Measurements from ENCODE around the gene EGFR.

The EGFR gene

DNA sequence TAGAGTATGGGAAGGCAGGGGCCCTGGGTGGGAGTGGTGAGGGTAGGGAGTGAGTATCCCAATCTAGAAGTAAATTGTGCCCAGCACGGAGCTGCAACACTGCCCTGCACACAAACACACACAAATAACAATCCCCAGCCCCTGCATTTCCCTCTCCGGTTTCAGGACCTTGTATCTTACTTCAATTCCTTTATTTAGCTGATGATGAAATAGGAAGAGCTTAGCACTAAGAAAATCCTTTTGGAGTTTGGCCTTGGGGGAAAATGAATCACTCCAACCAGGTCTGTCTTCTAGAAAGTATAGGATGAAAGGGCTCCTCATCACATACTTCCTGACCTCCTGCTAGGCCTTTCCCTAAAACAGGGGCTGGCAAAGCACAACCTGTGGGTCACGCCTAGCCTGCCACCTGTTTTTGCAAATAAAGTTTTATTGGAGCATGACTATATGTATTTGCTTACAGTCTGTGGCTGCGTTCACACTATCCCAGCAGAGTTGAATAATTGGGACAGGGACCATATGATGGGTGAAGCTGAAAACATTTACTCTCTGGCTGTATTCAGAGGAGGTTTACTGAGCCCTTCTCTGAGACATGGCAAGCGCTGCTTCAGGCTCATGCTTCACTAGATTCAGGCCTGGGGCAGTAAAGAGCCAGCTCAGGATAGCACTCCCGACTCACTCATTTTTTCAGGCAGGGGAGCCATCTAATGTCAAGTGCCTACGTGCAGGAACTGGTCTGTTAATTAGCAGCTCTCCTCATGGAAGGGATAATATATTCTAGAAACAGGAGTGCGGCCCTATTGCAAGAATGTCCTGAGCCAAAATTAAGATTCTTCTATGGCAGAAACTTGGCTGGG lies 111.0 kb downstream of the EGFR start:
- DNase-seq: no peak

DNA sequence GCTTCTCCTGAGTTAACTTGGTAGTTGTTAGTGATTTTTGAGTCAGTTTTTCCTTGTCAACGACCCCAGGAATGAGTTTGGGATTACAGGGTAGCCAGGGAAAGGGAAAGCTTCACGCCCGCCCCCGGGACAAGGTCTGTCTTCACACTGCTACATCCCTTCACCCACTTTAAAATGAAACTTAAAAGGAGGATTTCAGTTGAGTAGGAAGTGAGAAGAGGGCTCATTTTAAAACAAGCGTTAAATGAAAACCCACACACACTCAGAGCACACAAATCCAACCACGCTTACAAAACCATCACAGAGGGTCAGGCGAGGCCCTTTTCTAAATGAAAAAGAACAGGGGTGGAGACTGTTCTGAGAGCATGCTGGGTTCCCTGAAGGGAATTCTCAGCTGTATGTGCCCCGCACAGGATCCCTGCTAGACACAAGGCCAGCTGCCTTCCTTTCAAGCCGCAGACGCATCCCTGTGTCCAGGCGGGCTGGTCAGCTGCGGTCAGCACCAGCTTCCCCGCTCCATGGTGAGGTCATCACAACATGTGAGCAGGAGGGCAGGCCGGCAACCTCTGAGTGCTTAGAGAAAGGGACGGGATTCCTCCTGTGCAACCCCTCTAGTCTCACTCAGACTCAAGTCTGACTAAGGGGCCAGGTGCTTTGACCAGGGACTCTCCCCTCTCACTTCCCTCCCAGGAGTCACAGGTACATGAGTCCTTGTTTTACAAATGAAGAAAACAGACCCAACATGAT lies 111.8 kb downstream of the EGFR start:
- no peak for DNase-seq

DNA sequence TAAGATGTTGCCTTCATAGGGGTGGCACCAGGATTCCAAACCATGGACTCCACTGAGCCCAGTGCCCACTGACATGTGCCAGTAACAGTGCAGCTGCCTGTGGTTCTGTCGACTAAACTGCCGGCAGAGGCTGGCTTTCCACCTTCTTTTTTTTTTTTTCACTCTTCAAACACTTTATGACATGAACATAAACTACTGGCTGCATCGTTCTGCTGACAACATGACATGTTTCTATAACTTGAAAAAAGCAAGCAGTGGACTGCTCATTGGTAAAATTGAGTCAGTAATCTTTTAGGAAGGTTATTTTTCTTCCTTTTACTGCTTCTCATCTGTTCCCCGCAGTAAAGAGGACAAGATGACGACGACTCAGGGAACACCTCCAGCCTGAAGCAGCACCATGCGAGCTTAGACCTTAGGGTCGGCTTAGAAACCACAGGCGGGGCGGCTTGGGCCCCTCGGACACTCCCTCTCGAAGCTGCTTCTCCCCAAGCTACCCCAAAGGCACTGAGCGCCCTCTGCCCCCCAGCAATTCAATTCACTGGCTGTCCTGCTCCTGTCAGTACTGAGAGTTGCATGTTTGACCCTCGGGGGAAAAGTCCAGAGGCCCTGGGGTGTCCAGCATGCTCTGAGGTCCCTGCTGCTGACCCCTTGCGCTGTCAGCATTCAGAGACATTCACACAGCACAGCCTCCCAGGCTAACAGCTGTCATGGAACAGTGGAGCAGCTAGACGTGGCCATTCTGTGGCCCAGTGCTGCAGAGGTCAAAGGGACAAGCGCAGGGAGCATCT lies 112.5 kb downstream of the EGFR start:
- no peak for DNase-seq

DNA sequence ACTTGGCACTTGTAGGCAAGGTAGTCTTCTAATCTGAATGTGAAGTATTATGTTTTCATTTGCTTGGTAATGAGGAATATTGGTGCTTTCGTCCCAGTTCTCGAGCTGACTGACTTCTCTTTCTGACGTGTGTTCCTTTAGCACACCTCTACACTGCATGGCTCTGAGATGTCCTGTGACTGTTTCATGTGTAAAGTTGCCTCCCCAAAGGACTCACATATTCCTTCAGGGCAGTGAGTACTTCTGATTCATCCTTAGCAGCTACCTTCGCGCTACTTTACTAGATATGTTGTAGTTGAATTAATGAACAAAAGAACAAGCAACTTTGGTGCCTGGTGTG lies 113.7 kb downstream of the EGFR start:
- no peak for DNase-seq

DNA sequence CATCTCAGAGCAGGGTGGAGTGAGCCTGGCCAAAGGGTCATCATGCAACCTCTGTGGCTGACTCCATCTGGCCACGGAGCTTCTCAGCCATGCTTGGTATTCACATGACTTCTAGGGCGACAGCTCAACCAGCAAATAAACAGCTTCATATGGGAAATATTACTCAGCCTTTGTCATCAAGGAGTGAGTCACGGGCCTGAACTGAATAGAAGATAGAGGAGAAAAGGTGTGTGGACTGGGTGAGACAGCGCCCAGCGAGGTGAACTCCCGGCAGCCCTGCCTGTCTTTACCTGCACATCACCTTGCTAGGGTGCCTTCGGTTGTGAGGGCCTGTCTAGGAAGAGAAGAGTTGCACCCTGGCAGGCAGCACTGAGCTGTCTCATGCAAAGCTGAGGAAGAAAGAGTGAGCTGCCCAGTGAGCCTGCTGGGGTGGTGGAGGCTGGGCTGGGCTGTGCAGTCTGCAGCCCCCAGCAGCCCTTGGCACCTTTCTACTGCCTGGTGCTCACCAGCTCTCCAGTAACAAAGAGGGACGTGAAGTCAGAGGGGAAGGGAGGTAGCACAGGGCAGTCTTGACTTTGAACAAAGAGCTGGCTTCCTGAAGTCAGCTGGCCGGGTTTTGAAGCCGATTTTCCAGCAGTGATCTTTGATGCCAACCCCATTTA lies 114.2 kb downstream of the EGFR start:
- DNase-seq: no peak

DNA sequence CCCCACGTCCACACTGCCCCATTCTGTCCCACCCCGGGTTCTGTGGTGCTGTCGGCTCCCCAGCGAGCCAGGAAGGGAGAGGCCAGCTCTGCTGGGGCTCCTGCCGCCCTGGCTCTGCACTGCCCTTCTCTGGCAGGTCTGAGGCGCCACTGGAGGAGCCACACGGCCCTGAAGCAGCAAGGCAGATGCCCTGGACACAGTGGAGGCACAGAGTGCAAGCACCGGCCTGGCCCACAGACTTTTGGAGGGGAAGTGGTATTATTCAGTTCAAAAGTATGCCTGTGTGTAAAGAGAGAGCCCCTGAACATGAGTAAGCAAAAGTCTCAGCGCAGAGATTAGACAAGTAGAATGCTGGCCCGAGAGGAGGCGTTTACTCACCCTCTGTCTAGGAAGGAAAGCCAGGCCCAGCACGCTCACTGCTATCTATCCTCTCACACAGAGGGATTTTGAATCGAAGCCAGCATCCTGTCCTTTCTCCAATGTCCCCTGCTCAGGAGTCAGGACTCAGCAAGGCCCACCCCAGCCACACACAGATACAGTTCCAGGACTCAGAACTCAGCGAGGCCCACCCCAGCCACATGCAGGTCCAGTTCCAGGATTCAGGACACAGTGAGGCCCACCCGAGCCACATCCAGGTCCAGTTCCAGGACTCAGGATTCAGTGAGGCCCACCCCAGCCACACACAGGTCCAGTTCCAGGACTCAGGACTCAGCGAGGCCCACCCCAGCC lies 115.0 kb downstream of the EGFR start:
- DNase-seq: no peak

DNA sequence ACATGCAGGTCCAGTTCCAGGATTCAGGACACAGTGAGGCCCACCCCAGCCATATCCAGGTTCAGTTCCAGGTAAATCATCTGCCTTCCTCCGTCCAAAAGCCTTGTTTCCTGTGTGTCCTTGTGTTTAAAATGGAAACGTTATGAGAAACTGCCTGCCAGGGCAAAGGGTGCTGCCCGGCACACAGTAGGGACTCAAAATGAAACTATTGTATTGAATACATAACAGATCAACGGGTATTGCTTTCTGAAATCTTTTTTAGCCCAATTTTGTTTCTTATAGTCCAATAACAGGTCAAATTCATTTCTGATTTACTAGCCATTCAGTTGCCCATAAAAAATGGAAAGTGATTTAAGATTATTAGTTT lies 115.5 kb downstream of the EGFR start:
- DNase-seq: no peak

DNA sequence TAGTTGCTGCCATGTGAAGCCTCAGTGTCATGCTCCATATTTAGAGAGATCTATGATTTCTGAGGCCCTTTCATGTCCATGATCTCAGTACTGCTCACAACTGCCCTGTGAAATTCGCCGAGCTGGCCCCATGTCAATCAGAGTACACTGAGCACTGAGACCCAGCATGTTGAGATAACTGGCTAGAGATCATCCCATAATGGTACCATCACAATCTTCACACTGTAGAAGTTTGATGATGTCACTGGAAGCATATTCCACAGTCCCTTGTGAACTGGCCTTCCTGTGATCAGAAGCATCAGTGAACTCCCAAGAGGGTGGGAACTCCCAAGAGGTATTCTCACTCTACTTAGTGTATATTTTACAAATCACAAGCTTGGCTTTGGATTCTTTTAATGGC lies 116.0 kb downstream of the EGFR start:
- no peak for DNase-seq

DNA sequence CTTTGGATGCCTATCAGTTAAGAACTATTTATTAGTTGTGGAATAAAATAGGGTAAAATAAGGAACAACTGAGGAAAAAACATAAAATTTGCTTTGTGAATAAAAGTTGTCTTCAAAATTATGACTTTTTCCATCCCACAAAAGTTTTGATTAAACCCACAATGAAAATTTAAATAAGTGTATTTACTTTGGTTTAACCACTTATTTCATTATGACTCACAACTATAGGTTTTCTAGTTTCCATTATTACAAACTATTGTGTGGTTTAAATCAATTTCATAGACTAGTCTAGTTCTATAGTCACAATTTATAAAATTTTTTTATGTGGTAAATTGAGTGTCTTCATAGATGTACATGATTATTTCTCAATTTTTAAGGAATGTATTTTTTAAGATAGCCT lies 116.6 kb downstream of the EGFR start:
- no peak for DNase-seq

DNA sequence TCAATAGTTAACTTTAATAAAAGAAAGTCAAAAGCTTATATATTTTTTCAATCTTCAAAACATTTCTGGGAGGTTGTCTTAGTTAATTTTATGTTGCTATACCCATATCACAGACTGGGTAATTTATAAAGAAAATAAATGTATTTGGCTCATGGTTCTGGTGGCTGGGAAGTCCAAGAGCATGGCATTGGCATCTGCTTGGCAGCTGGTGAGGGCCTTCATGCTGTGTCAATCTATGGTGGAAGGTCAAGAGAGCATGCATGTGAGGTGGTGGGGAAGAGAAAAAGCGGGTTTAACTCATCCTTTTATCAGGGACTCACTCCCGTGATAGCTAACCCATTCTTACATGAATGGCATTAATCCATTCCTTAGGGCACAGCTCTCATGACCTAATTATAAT lies 119.8 kb downstream of the EGFR start:
- DNase-seq: no peak

DNA sequence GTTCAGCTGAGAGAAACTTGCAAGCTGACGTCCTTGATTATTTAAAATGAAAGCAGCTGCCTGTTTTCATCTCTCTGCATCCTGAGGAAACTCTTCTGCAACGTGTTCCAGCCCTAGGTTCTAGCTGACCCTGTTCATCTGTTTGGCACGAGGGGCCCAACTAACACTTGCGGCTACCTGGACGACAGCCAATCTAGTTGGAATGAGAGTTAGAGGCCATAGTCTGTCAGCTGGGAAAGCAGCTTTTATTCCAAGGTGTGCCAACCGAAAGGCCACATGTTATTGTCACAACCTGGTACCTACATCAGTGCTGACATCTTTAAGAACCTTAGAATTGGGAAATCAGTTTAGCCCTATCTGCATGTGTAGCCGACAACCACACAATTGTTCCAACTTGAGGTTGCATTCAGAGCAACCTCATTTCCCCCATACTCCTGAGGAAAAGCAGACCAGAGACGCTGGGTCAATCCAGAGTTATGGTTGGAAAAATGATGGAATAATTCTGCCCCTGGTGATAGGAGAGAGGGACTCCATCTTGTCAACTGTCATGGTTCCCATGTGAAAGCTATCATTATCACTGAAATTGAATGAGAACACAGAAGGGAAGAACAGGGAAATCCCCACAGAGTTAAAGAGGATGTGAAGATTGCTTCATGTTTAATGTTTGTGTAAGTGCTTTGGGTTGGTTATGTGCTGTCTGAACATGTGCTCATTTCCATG lies 121.6 kb downstream of the EGFR start:
- peak; percentile 4 for DNase-seq

DNA sequence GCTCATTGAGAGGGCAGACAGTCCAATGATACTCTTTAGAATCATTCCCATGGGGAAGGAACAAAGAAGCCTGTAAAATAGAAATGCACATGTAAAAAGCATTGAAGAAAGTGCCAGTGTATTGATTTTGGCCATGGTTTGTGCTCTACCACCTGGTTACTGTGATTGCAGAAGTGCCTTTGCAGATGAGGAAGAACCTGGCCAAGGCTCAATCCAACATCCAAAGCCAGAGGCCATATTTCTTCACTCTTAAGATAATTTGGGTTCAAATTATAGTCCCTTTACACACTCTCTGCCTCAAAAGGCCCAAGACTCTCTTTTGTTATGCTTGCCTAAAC lies 122.1 kb downstream of the EGFR start:
- no peak for DNase-seq

DNA sequence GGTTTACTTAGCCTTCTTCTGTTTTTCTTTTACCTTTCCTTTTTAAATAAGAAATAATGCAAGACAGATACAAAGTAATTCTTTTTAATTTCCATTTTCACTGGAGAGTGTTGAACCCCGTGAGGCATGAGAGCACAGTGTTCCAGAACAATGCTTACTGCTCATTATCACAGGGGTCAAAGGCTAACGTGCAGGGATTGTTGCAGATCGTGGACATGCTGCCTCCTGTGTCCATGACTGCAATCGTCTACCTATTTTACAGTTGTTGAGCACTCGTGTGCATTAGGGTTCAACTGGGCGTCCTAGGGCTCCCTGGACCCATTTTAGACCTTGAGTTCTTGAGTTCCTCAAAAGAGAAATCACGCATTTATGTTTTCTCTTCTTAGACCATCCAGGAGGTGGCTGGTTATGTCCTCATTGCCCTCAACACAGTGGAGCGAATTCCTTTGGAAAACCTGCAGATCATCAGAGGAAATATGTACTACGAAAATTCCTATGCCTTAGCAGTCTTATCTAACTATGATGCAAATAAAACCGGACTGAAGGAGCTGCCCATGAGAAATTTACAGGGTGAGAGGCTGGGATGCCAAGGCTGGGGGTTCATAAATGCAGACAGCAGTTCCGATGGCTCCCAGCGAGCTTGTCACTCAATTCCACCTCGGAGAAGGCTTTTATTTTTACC lies 124.2 kb downstream of the EGFR start:
- DNase-seq: no peak

DNA sequence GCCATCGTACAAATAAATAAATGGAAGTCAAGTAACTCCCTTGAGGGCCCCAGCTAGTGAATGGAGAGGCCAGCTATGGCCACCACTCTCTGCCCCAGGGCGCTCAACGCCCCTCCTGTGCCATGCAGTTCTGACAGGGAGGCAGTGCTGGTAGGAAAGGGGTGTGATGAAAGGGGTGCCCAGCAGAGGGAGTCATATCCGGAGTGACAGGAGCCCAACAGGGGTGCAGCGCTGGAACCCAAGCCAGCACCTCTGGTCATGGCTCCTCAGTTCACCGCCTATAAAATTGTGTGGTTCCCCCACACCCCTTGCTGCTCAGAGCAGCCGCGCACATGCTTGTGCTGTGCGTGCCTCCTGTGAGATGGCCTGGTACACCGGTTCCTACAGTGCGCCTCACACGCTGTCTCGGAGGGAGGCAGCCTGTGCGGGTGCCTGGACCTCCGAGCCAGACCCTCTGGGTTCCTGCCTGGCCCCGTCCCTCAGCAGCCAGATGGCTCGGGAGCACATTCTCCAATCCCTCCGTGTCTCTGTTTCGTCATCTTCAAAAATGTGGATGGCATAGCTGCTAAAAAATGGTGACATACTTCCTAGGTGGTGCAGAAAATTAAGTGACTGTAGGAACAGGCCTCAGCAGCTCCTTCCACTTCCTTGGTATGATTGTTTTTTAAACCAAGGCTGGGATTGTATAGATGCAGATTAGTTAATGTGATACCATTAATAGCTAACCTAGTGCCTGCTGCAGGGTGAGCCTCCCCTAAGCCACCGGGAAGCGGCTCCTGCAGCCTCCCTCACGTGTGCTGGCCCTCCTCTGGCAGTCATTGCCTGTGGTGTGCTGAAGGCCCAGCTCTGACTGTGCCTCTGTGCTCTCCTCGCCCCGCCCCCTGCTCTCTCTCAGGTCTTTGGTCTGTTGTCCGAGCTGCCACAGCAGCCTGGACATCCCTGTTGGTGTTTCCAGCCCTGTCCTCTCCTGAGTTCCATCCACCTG lies 125.8 kb downstream of the EGFR start:
- DNase-seq: no peak

DNA sequence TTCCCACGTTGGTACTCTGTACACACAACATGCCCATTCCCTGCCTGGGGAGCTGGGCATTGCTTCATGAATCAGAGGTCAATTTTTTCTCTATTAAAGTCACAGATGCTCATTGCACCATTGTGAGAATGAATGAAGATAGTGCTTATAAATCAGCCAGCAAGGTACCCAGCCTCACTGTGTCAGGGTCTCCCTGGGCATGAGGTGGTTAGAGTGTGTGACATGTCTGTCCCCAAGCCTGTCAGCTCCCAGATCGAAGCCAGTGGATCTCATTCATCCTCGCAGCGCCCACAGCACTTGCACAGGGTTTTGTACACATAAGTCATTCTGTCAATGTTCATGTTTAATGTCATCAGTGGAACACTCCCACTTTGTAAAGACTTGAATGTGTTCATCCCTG lies 126.8 kb downstream of the EGFR start:
- no peak for DNase-seq

DNA sequence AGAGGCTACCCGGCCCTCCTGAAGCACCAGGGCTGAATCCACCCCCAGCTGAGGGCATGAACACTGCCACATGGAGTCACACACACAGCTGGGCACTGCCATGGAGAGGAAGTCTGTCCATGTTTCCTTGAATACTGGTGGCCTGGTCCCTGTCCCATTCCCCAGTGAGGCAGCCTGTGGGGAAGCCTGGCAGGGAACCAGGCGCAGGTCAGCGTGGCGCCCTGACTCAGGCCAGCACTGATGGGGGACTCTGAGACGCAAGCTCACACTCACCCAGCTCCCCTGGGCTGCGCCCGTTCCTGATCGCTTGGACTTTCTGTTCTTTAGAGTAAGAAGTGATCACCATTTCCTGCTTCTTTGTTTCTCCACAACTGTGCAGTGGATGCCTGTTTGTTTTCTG lies 128.3 kb downstream of the EGFR start:
- no peak for DNase-seq

DNA sequence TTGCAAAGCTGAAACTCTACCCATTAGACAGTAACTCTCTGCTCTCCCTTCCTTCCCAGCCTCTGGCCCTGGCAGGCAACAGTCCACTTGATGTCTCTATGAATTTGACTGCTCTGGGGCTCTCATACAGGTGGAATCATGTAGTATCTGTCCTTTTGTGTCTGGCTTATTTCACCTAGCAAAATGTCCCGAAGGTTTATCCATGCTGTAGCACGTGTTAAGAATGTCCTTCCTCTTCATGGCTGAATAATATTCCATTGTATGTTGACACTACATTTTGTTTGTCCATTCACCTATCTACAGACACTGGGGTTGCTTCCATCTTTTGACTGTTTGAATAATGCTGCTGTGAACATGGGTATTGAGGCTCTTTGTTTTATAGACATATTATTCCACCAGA lies 128.9 kb downstream of the EGFR start:
- no peak for DNase-seq

DNA sequence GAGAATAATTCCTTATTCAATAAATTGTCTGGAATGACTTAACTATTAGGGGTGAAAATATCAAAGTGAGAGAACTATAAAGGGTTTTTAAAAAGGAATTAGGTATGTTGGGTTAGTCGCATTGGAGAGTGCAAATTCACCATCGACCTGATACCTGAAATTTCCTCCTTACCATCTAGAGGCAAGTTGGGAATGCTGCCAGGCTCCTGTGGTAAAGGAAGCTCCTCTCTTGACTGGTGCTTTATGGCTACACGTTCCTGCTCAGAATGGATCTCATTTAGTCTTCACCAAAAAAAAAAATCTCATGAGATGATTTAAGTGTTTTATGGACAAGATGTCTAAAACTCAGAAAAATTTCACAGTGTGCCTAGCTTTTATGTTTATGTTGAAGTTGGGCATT lies 129.8 kb downstream of the EGFR start:
- no peak for DNase-seq

DNA sequence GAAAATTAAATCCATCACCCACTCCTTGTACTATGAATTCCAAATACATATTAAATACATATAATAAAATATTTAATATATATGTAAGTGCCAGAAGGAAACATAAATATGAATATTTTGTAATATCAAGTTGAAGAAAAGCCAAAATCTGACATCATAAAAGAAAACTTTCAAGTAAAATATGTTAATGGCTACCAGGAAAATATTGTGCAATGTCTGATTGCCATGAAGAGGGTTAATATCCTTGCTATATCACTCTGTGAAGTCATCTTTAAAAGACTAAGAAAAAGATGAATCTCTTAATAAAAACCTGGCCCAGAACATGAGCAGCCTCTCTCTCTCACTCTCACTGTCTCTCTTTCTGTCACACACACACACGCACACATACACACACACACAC lies 130.2 kb downstream of the EGFR start:
- no peak for DNase-seq

DNA sequence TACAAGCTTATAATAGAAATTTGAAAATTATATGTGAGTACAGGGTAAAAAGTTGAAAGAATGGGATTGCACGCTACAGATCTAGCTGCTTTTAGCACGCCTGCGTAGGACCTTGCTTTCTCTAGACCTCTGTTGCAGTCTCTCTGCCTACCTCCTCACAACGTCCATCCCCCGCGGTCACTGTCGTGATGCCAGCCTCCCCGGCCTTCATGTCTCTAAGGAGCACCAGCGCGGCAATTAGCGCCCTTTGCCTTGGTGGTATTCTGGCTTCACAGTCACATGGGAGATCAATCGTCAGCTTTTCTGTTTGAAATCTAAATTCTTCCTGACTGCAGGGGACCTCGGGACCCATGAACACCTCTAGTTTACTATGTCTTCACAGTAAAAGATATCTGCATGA lies 131.3 kb downstream of the EGFR start:
- no peak for DNase-seq
